Transverse colon (tissue), 4 donors: ENCODE measurements around the gene METTL21A. TPM values are rescaled to one million over a fixed set of nuclear protein-coding genes. Genes with fewer than 3 reads are reported as not detected.
A peak's percentile ranks its signal among the peaks of the same experiment; 100 is the strongest.

ENCODE experiments used
- DNase-seq: peaks from one replicate; pipeline ENCODE4 v3.0.0-alpha.2; 2019
- H3K27ac ChIP-seq, 4 donors: fragments of 200-600 bp; sonication (generic); 2 replicates each; pipeline ENCODE4 v1.5.1; 2016 to 2018; ENCODE audit warnings: inconsistent platforms in 4 of 4
- H3K27me3 ChIP-seq: fragments of 200-600 bp; sonication (generic); 2 replicates; pipeline ENCODE4 v1.5.1; 2017; ENCODE audit warnings: inconsistent platforms
- H3K36me3 ChIP-seq, 4 donors: fragments of 200-600 bp; sonication (generic); 2 replicates each; pipeline ENCODE4 v1.5.1; 2017 to 2019; ENCODE audit warnings: inconsistent platforms in 4 of 4
- H3K4me1 ChIP-seq, 4 donors: fragments of 200-600 bp; sonication (generic); 2 replicates each; pipeline ENCODE4 v1.5.1; 2017 to 2020; ENCODE audit warnings: inconsistent platforms in 4 of 4
- H3K4me3 ChIP-seq, 4 donors: fragments of 200-600 bp; sonication (generic); 1 replicate in 1 of 4; 2 replicates in 3 of 4; pipeline versions ENCODE4 v1.5.1 to v1.6.1; 2017 to 2019; ENCODE audit warnings: inconsistent platforms in 4 of 4
- H3K9me3 ChIP-seq, 2 donors: fragments of 200-600 bp; sonication (generic); 2 replicates each; pipeline ENCODE4 v1.5.1; 2017 to 2019; ENCODE audit warnings: inconsistent platforms in 2 of 2
- EP300 ChIP-seq: sonication (generic); formaldehyde crosslinking; IDR thresholded peaks from one replicate; pipeline ENCODE4 v1.6.1; 2017; ENCODE audit warnings: antibody characterized with exemption, low read depth
- POLR2A ChIP-seq: fragments of 450-650 bp; IDR thresholded peaks from one replicate; pipeline ENCODE4 v1.6.1; 2016; ENCODE audit warnings: antibody characterized with exemption, mild to moderate bottlenecking, moderate library complexity
- POLR2AphosphoS5 ChIP-seq, 3 donors: sonication (generic); formaldehyde crosslinking; IDR thresholded peaks; one replicate each; pipeline ENCODE4 v1.6.1; 2016; ENCODE audit warnings: antibody characterized with exemption in 3 of 3
- WGBS, 2 donors: methylation state at CpG; one replicate each; pipeline ENCODE4 v1.1.5; 2018; ENCODE audit warnings: low coverage in 1 of 2; 5-methylcytosine and 5-hydroxymethylcytosine counted together
- in situ Hi-C, 4 donors: fragments of 200-750 bp; cut with MboI; loops; one replicate each; pipeline versions ENCODE4 v1.15.0 to v1.15.1; 2017; ENCODE audit warnings: low sequenced_read_pairs in 3 of 4, low pct_ligation_motif_present in 1 of 4, low pct_unique_long_range_greater_than_20kb in 1 of 4
- intact Hi-C: fragments of 100-400 bp; cut with DNase I; formaldehyde crosslinking; loops from one replicate; pipeline ENCODE4 v1.15.1; 2023; ENCODE audit warnings: low total_unique reads
- total RNA-seq, 4 donors: library from RNA; depleted of rRNA; stranded (reverse); fragments of >200 nt; gene quantifications; one replicate each; pipeline ENCODE4 v1.1.0, GENCODE V29; 2016
- TF ChIP-seq, protein P1 (sequence below), 5 experiments: fragments of 200-600 bp in 3 of 5; fragments of 450-650 bp in 2 of 5; sonication (generic) in 3 of 5; IDR thresholded peaks; 1 replicate in 2 of 5; 2 replicates in 3 of 5; pipeline ENCODE4 v1.5.1; 2016 to 2017; ENCODE audit warnings: antibody characterized with exemption in 5 of 5, inconsistent platforms in 3 of 5, mild to moderate bottlenecking in 2 of 5, moderate library complexity in 1 of 5

Gene METTL21A
- total RNA-seq: 10 to 100 TPM in 3 of 4 donors, under 1 TPM in 1; 0.60 to 25.4 (median 17.7) TPM

DNA sequence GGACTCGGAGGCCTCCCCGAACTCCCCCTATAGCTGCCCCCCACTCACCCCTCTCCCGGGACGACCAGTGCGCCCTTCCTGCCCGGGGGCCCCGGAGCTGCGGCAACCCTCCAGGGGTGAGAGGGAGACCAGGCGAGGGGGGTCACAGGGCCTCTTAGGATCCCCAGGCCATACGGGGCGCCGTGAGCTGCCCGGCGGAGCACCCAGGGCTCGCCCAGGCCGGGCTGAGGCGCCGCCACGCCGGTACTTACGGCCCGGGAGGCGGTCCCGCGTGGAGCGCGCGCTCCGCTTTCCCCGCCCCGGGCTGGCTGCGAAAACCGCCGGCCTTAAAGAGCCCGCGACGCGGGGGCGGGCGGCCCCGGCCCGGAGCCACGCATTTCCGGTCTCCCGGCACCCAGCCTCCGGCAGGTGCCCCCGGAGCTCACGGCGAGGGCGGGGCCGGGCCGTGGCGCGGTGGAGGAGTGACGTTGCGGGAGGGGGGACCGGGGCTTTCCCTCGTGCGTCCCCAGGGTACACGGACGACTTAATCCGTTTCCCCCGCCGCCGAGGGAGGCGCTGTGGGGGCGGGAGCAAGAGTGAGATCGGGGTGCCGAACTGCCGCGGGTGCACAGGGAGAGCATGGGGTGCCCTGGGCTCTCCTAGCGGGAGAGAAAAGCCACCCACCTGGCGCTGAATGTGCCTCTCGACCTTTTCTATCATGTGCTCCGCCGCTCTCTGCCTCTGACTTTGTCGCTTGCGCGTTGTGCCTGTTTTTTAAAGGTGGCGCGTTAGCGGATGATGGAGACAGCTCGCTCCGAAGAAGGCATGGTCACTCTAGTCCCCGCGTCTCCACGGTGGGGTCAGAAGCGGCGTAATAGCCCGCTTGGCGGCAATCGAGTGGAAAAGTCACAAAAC lies at the start of gene METTL21A:
TSS of gene METTL21A (minus strand) at position 381 of the 894 bp plus-strand sequence. CDS start 1,019 bp downstream, outside the sequence.
- Histone ChIP-seq H3K4me1 (peaks cover 8 to 30% (median 16%) of the 10 kb centered on the region in 4 donors), H3K27me3 (no peaks in the 10 kb centered on the region), H3K4me3 (peak within 1 kb of the TSS; percentile 39 to 87 (median 73)), H3K36me3 (no peaks in the 10 kb centered on the region), H3K27ac (peak within 1 kb of the TSS; percentile 91 to 99 (median 94)), H3K9me3 (no peaks in the 10 kb centered on the region)
- in situ Hi-C loops (loop anchor here in 2 of 4 donors (10.0 kb wide), 2 partner anchors 90 to 410 kb away; no protein-coding TSS in a partner anchor), intact Hi-C loops (loop anchor here (5.0 to 10.0 kb wide), 3 partner anchors 87 to 347 kb away; partner anchors contain the start of gene CCNYL1)
- WGBS, 2 donors: 0% methylated on average over 58 of the region's 92 CpGs; no CpG with 5 or more reads in 1 of the 2 donors
- TF ChIP-seq, protein P1, sequence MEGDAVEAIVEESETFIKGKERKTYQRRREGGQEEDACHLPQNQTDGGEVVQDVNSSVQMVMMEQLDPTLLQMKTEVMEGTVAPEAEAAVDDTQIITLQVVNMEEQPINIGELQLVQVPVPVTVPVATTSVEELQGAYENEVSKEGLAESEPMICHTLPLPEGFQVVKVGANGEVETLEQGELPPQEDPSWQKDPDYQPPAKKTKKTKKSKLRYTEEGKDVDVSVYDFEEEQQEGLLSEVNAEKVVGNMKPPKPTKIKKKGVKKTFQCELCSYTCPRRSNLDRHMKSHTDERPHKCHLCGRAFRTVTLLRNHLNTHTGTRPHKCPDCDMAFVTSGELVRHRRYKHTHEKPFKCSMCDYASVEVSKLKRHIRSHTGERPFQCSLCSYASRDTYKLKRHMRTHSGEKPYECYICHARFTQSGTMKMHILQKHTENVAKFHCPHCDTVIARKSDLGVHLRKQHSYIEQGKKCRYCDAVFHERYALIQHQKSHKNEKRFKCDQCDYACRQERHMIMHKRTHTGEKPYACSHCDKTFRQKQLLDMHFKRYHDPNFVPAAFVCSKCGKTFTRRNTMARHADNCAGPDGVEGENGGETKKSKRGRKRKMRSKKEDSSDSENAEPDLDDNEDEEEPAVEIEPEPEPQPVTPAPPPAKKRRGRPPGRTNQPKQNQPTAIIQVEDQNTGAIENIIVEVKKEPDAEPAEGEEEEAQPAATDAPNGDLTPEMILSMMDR (IDR thresholded peaks at IDR 0.05): peak in 4 of 5 experiments; percentile 35 to 61 (median 44)
- TF ChIP-seq POLR2A (peak; percentile 41), EP300 (peak; percentile 8), POLR2AphosphoS5 (IDR thresholded peaks at IDR 0.05) (peak; percentile 53 to 69 (median 57))
- DNase-seq: peak; percentile 94

DNA sequence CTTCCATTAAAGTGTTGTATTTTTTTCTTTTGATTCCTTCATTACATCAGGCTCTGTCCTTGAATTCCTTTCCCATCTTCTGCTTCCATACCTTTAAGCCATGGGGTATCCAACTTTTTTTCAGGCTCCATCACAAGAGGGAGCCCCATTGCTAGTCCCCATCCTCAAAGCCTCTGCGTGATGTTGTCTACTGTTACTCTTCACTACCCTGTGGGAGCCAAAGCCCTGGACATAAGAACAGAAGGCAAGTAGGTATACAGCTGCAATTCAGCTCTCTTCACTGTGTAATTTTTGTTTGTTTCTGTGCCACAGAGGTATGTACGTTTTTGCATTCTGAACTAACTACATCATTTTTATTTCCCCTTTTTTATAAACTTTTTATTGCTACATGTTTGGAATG lies 49.6 kb upstream of the METTL21A start:
- intact Hi-C loops (no loop called here), in situ Hi-C loops (no loop called here)
- Histone ChIP-seq H3K4me1 (no peaks in the 10 kb centered on the region), H3K36me3 (no peaks in the 10 kb centered on the region), H3K4me3 (no peak overlapping the region), H3K9me3 (no peaks in the 10 kb centered on the region), H3K27me3 (no peaks in the 10 kb centered on the region), H3K27ac (no peak overlapping the region)
- WGBS, 2 donors: 61 to 66% methylated on average over 2 of the region's 2 CpGs
- no peak for TF ChIP-seq POLR2AphosphoS5 (IDR thresholded peaks at IDR 0.05)
- no peak for TF ChIP-seq EP300
- TF ChIP-seq, protein P1 (IDR thresholded peaks at IDR 0.05): no peak
- no peak for TF ChIP-seq POLR2A
- DNase-seq: no peak

DNA sequence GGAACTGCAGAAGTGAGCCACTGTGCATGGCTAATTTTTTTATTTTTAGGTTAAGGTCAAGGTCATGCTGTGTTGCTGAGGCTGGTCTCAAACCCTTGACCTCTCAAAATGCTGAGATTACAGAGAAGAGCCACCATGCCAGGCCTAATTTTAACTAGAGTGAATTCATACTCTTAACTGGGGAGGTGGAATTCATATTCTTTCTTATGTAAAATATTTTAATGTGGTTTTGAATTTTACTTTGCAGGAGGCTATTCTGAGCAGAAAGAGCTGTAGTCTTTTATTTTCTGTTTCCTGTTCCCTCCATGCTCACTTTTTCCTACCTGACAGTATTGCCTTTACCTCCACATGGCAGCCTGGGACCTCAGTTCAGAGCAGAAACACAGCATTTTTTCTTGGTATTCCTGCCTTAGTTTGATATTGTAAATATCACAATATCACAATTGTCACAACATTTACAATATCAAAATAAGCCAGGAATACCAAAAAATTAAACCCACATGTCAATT lies 49.1 kb upstream of the METTL21A start:
- TF ChIP-seq, protein P1 (IDR thresholded peaks at IDR 0.05): no peak
- no peak for TF ChIP-seq POLR2AphosphoS5 (IDR thresholded peaks at IDR 0.05)
- no peak for TF ChIP-seq EP300
- no peak for TF ChIP-seq POLR2A
- intact Hi-C loops: no loop called here
- DNase-seq: no peak
- in situ Hi-C loops: no loop called here
- H3K27me3 ChIP-seq: no peaks in the 10 kb centered on the region
- no peaks in the 10 kb centered on the region for H3K9me3 ChIP-seq
- H3K36me3 ChIP-seq: no peaks in the 10 kb centered on the region
- no peaks in the 10 kb centered on the region for H3K4me1 ChIP-seq
- H3K4me3 ChIP-seq: no peak overlapping the region
- H3K27ac ChIP-seq: no peak overlapping the region

DNA sequence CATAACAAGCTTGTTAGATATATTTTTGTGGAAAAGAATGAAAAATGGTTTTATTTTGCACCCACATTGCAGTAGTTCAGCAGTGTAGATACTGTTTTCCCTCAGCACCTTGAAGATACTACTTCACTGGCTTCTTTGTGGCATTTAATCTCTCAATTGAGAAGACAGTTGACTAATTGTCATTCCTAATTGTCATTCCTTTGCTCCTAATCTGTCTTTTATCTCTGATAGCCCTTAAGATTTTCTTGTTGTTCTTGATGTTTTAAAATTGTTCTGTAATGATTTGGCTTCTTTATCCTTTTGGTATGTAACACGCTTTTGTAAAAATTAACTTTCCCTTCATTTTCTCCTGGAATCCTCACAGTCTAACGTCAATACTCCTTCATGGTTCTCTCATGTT lies 48.2 kb upstream of the METTL21A start:
- TF ChIP-seq POLR2A: no peak
- TF ChIP-seq, protein P1 (IDR thresholded peaks at IDR 0.05): no peak
- no peak for TF ChIP-seq EP300
- no peak overlapping the region for H3K27ac ChIP-seq
- no peaks in the 10 kb centered on the region for H3K9me3 ChIP-seq
- H3K27me3 ChIP-seq: no peaks in the 10 kb centered on the region
- H3K4me3 ChIP-seq: no peak overlapping the region
- in situ Hi-C loops: no loop called here
- 45 to 100% methylated on average over 1 to 2 of the region's 2 CpGs for WGBS, 2 donors
- DNase-seq: no peak
- no peaks in the 10 kb centered on the region for H3K36me3 ChIP-seq
- intact Hi-C loops: no loop called here
- no peaks in the 10 kb centered on the region for H3K4me1 ChIP-seq
